ENCODE results near the gene CD81.

The CD81 gene

GRCh38 chr11:2408671-2409070 lies 31.6 kb downstream of the CD81 start:
- DNase-seq, result no peak

GRCh38 chr11:2409126-2409525 lies 32.0 kb downstream of the CD81 start:
- no peak for DNase-seq

GRCh38 chr11:2409611-2410468 lies 32.7 kb downstream of the CD81 start:
- DNase-seq, result no peak

GRCh38 chr11:2410616-2411015 lies 33.5 kb downstream of the CD81 start:
- DNase-seq, result no peak

- no peak for DNase-seq
Measured at GRCh38 chr11:2411446-2412305, 34.6 kb downstream of the CD81 start.

GRCh38 chr11:2412323-2412722 lies 35.2 kb downstream of the CD81 start:
- DNase-seq, result no peak

GRCh38 chr11:2413742-2414579 lies 36.9 kb downstream of the CD81 start:
- no peak for DNase-seq

- DNase-seq, result no peak
Measured at GRCh38 chr11:2414616-2415015, 37.5 kb downstream of the CD81 start.

GRCh38 chr11:2415171-2415570 lies 38.1 kb downstream of the CD81 start:
- DNase-seq, result no peak

GRCh38 chr11:2415601-2416380 lies 38.7 kb downstream of the CD81 start:
- DNase-seq, result no peak

- no peak for DNase-seq
Measured at GRCh38 chr11:2416765-2417164, 39.7 kb downstream of the CD81 start.

- no peak for DNase-seq
Measured at GRCh38 chr11:2417856-2418692, 41.0 kb downstream of the CD81 start.

- DNase-seq, result no peak
Measured at GRCh38 chr11:2418693-2419360, 41.7 kb downstream of the CD81 start.

GRCh38 chr11:2419638-2420501 lies 42.8 kb downstream of the CD81 start:
- DNase-seq, result peak; percentile 54 to 57

- peak; percentile 54 to 65 for DNase-seq
Measured at GRCh38 chr11:2420502-2421225, 43.6 kb downstream of the CD81 start.

GRCh38 chr11:2421226-2421994 lies 44.3 kb downstream of the CD81 start:
- no peak for DNase-seq

GRCh38 chr11:2421996-2422395 lies 44.9 kb downstream of the CD81 start:
- DNase-seq, result no peak

Measured in AML-193 (cell line).